Measurements from ENCODE around the gene ZBTB20.

The ZBTB20 gene

GRCh38 chr3:114447545-114447944, 699.5 kb downstream of the ZBTB20 start:
- DNase-seq (ENCODE audit: low read depth, low spot score), result peak; percentile 26

GRCh38 chr3:114446600-114446999, 700.5 kb downstream of the ZBTB20 start:
- peak; percentile 54 for DNase-seq (ENCODE audit: low read depth, low spot score)

DNA sequence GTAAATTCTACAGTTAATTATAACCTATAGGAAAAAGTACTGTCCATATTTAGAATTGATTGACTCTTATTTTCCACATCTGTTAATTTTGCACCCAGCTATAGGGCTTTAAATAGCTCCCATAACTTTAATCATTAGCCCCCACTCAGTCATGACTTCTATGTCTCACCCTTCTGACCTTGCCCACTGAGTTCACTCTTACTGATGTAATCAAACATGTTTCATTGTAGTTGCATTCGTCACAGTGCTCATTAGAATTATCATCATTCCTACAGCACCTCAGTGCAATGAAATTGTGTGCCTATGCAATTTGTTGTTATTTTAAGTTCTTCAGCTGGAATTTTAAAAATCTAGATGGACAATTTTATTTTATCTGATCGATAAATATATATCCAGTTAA, 701.9 kb downstream of the ZBTB20 start:
- DNase-seq (ENCODE audit: low read depth, low spot score), result peak; percentile 31

GRCh38 chr3:114444216-114444615, 702.9 kb downstream of the ZBTB20 start:
- peak; percentile 29 for DNase-seq (ENCODE audit: low read depth, low spot score)

- peak; percentile 71 for DNase-seq (ENCODE audit: low read depth, low spot score)
Measured at GRCh38 chr3:114442246-114442645, 704.8 kb downstream of the ZBTB20 start.

DNA sequence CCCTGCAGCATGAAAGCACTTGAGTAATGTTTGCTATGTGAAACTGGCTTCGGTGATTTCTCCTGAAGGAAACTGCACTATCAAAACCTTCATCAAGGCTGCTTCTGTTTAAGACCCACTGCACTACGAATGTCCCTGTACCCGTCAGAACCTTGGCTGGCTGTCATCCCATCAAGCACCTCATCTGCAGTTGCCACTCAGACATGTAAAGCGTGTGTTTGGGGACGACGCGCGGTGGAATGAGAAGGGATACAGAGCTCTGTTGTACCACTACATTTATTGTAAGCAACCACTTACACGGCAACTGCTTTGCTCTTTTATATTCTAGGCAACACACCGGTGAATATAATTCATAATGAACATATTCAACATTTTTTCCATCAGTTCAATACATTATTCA, 705.7 kb downstream of the ZBTB20 start:
- peak; percentile 32 for DNase-seq (ENCODE audit: low read depth, low spot score)

- DNase-seq (ENCODE audit: low read depth, low spot score), result no peak
Measured at GRCh38 chr3:114440700-114441099, 706.4 kb downstream of the ZBTB20 start.

- peak; percentile 57 for DNase-seq (ENCODE audit: low read depth, low spot score)
Measured at GRCh38 chr3:114439284-114439683, 707.8 kb downstream of the ZBTB20 start.

- DNase-seq (ENCODE audit: low read depth, low spot score), result no peak
Measured at GRCh38 chr3:114437897-114438296, 709.2 kb downstream of the ZBTB20 start.

DNA sequence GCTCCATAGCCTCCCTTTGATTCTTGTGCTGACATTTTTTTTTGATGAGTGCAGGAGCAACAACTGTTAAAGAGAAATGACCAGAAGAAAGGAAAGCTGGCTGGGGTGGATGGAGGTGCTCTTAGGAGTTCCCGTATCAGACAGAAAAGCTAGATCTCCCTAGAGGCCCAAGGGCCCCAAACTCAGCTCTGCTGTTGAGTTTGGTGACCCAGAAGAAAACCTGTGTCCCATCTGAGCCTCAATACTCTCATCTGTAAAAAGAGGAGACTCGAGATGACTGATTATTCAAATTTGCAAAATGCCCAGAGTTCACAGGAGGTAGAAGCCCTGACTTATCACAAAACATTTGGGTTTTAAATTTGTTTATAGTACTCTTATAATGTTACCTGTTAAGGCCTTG, 710.9 kb downstream of the ZBTB20 start:
- no peak for DNase-seq (ENCODE audit: low read depth, low spot score)

DNA sequence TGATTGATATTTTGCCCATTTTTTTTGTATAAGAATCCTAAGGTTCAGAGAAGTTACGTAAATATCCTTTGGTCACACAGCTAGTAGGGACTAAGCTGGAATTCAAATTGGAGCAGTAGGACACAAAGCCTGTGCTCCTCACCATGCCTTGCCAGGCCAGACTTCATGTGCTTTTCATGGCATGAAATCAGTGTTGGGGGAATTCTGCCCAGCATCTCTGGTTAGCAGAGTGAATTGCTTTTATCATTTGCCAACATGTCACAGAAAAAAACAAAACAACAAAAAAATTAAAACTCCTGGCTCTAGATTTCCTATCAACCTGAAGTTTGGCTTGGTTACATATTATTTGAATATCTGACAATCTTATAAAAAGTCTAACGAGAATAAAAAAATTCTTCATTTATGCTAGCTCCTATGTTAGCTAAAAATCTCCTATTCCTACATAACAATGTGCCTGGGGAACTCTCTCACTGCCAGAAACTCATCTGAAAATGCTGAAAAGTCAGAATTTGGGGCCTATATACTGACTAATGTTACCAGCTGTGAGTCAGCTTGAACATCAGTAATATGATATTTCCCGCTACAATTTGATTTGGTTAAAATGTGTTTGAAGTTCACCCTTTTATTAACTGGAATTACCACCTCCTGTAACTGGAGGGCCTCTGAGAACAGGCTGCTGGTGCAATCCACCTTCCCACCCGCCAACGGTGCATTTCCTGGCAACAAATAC, 711.5 kb downstream of the ZBTB20 start:
- DNase-seq (ENCODE audit: low read depth, low spot score), result no peak

GRCh38 chr3:114432310-114432709, 714.8 kb downstream of the ZBTB20 start:
- no peak for DNase-seq (ENCODE audit: low read depth, low spot score)

- DNase-seq (ENCODE audit: low read depth, low spot score), result no peak
Measured at GRCh38 chr3:114428044-114428595, 719.0 kb downstream of the ZBTB20 start.

DNA sequence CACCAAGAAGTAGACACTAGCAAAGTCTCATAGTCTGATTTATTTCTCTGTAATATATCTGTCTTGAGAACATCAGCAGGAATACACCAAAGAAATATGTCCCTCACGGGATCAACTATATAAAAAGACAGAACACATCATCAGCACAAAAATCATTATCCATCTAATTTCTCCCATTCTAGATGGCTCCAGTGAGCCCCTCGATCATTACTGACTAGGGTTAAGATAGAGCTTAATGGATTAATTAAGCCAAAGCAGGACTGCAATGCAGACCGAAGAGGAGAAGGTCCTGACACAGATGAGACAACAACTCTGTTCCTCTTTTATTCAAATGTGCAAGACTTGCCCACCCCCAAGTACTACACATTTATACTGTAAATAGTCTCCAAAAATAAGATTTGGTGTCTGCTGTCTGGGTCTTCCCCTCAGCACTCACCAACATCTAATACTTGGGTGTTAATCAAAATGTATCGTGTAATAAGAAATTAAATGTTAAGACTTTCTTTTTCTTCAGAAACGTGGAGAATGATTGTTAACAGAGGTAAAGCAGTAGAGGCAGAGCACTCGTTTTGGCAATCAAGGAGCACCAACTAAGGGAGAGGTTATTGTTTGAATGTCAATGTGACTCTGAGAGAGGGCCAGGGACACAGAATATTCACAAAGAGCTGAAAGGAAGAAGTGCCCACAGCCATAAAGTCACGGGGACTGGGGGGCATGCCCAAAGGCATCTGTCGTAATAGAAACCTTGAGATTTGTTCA, 719.6 kb downstream of the ZBTB20 start:
- no peak for DNase-seq (ENCODE audit: low read depth, low spot score)

- DNase-seq (ENCODE audit: low read depth, low spot score), result no peak
Measured at GRCh38 chr3:114424337-114424736, 722.8 kb downstream of the ZBTB20 start.

DNA sequence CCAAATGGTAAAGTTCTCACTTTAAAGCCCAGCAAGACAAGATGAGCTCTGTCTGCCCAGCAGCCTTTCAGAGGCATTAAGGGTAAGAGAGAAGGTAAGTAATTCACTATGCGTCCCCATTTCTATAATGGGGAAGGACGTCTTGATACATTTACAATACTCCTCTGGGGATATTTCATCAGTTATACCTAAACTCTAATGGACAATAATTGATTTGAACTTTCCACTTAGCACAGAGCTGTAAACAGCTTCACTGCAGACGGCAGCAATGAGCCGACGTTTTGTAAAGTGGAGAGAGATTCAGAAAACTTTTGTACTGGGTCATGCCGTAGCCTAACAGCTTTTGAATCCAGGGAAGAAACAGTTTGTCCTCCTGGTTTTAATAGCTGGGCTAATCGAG, 725.9 kb downstream of the ZBTB20 start:
- DNase-seq (ENCODE audit: low read depth, low spot score), result no peak

DNA sequence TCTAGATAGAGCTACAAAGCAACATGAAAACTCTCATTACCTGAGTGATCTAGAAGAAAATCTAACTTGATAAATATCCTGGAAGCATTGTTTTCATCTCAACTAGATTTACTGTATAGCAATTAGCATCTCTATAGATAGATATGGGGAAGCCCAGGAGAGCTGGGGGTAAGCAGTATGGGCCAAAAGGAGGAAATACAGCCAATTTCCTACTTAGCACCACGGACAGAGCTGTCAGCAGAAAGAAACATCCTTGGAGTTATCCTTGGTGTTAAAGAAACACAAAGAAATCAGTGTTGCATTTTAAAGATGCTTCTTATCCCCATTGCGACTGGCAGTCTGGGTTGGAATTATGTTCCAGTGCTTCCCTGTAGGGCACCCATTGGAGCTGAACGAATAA, 727.0 kb downstream of the ZBTB20 start:
- DNase-seq (ENCODE audit: low read depth, low spot score), result no peak

GRCh38 chr3:114418724-114419543, 728.2 kb downstream of the ZBTB20 start:
- peak; percentile 75 for DNase-seq (ENCODE audit: low read depth, low spot score)

- DNase-seq (ENCODE audit: low read depth, low spot score), result no peak
Measured at GRCh38 chr3:114418107-114418506, 729.0 kb downstream of the ZBTB20 start.

- no peak for DNase-seq (ENCODE audit: low read depth, low spot score)
Measured at GRCh38 chr3:114417675-114418074, 729.4 kb downstream of the ZBTB20 start.

- no peak for DNase-seq (ENCODE audit: low read depth, low spot score)
Measured at GRCh38 chr3:114417265-114417664, 729.8 kb downstream of the ZBTB20 start.
